Uterus (tissue), 4 donors: Measurements from ENCODE around the gene PSTPIP1. TPM values are rescaled to one million over a fixed set of nuclear protein-coding genes. Genes with fewer than 3 reads are reported as not detected.

Experiments
- DNase-seq, 2 donors: peaks; one replicate each; pipeline ENCODE4 v3.0.0-alpha.2; 2019 to 2020
- H3K27ac ChIP-seq, 2 donors: fragments of 200-600 bp; sonication (generic); 1 replicate in 1 of 2; 2 replicates in 1 of 2; pipeline ENCODE4 v1.5.1; 2016 to 2018
- H3K27me3 ChIP-seq, 2 donors: fragments of 200-600 bp; sonication (generic); one replicate each; pipeline ENCODE4 v1.5.1; 2018 to 2019; ENCODE audit warnings: control low read depth in 1 of 2
- H3K36me3 ChIP-seq, 2 donors: fragments of 200-600 bp; sonication (generic); one replicate each; pipeline ENCODE4 v1.5.1; 2019; ENCODE audit warnings: control low read depth in 1 of 2
- H3K4me1 ChIP-seq, 2 donors: fragments of 200-600 bp; sonication (generic); one replicate each; pipeline ENCODE4 v1.5.1; 2018 to 2019; ENCODE audit warnings: control low read depth in 1 of 2
- H3K4me3 ChIP-seq, 2 donors: fragments of 200-600 bp; sonication (generic); 1 replicate in 1 of 2; 2 replicates in 1 of 2; pipeline ENCODE4 v1.5.1; 2018 to 2019; ENCODE audit warnings: mild to moderate bottlenecking in 1 of 2
- H3K9me3 ChIP-seq, 2 donors: fragments of 200-600 bp; sonication (generic); one replicate each; pipeline ENCODE4 v1.5.1; 2019; ENCODE audit warnings: control low read depth in 1 of 2
- POLR2A ChIP-seq, 2 donors: fragments of 450-650 bp; IDR thresholded peaks; one replicate each; pipeline ENCODE4 v1.6.1; 2016; ENCODE audit warnings: antibody characterized with exemption in 2 of 2, mild to moderate bottlenecking in 1 of 2, moderate library complexity in 1 of 2
- intact Hi-C: fragments of 100-400 bp; cut with DNase I; formaldehyde crosslinking; loops from one replicate; pipeline ENCODE4 v1.15.1; 2023; ENCODE audit warnings: low total_unique reads
- total RNA-seq, 4 donors: library from RNA; depleted of rRNA in 3 of 4; stranded (reverse); fragments of >200 nt in 3 of 4; gene quantifications; one replicate each; pipeline versions ENCODE4 v1.1.0 to v1.2.4, GENCODE V29; 2014 to 2023
- TF ChIP-seq, protein P1 (sequence below), 4 experiments: fragments of 200-600 bp in 2 of 4; fragments of 450-650 bp in 2 of 4; sonication (generic) in 2 of 4; IDR thresholded peaks; one replicate each; pipeline ENCODE4 v1.5.1; 2016 to 2019; ENCODE audit warnings: antibody characterized with exemption in 4 of 4, mild to moderate bottlenecking in 2 of 4, moderate library complexity in 1 of 4
- donor health status: DM: yes; HTN: yes; CAD: no.

The PSTPIP1 gene
- total RNA-seq, 4 donors from 2014 or later: 1.3 to 10.0 (median 4.7) TPM; not detected in 1

DNA sequence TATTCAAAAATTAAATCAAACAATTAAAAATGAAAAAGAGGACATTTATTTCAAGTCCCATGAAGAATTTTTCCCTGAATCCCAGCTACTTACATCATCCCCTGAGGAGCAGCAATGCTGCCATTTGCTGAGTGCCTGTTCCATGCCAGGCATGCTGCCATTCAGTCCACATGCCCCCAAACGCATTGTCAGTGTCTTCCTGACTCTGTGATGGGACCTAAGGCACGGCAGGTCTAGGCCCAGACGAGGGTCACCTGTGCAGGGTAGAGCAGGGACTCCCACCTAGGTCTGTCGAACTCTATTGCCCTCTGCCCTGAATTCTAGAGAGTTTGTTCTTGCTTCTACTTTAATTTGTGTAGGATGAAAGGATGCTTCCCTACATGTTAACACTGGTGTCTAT, 7.0 kb downstream of the PSTPIP1 start:
- H3K9me3 ChIP-seq: no peaks in the 10 kb centered on the region
- H3K36me3 ChIP-seq: no peaks in the 10 kb centered on the region
- no peak overlapping the region for H3K4me3 ChIP-seq
- no peaks in the 10 kb centered on the region for H3K27me3 ChIP-seq
- DNase-seq: no peak
- TF ChIP-seq, protein P1, sequence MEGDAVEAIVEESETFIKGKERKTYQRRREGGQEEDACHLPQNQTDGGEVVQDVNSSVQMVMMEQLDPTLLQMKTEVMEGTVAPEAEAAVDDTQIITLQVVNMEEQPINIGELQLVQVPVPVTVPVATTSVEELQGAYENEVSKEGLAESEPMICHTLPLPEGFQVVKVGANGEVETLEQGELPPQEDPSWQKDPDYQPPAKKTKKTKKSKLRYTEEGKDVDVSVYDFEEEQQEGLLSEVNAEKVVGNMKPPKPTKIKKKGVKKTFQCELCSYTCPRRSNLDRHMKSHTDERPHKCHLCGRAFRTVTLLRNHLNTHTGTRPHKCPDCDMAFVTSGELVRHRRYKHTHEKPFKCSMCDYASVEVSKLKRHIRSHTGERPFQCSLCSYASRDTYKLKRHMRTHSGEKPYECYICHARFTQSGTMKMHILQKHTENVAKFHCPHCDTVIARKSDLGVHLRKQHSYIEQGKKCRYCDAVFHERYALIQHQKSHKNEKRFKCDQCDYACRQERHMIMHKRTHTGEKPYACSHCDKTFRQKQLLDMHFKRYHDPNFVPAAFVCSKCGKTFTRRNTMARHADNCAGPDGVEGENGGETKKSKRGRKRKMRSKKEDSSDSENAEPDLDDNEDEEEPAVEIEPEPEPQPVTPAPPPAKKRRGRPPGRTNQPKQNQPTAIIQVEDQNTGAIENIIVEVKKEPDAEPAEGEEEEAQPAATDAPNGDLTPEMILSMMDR (IDR thresholded peaks at IDR 0.05): no peak
- TF ChIP-seq POLR2A (IDR thresholded peaks at IDR 0.05): no peak
- H3K27ac ChIP-seq: no peak overlapping the region
- intact Hi-C loops: no loop called here
- H3K4me1 ChIP-seq: no peaks in the 10 kb centered on the region

DNA sequence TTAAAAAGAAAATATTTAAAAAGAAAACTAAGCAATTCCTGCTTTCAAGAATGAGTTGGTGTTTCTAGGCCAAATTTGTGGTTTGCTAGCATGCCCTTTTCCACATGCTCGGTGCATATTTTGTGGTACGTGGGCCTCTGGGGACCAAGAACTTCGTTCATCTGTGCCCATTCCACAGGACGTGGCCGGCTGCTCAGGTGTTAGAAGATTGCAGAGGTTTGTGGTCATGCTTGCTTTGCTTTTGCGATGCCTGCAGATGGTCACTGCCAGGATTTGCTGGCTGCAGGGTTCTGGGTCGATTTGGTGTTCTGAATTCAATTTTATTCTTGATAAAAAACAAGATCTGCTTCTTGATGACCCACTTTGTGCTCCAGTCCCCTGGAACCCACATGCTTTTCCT, 7.5 kb downstream of the PSTPIP1 start:
- no peak overlapping the region for H3K27ac ChIP-seq
- H3K4me3 ChIP-seq: no peak overlapping the region
- no peaks in the 10 kb centered on the region for H3K36me3 ChIP-seq
- TF ChIP-seq POLR2A (IDR thresholded peaks at IDR 0.05): no peak
- TF ChIP-seq, protein P1 (IDR thresholded peaks at IDR 0.05): no peak
- no peak for DNase-seq
- no peaks in the 10 kb centered on the region for H3K9me3 ChIP-seq
- no peaks in the 10 kb centered on the region for H3K27me3 ChIP-seq
- no peaks in the 10 kb centered on the region for H3K4me1 ChIP-seq
- intact Hi-C loops: no loop called here

DNA sequence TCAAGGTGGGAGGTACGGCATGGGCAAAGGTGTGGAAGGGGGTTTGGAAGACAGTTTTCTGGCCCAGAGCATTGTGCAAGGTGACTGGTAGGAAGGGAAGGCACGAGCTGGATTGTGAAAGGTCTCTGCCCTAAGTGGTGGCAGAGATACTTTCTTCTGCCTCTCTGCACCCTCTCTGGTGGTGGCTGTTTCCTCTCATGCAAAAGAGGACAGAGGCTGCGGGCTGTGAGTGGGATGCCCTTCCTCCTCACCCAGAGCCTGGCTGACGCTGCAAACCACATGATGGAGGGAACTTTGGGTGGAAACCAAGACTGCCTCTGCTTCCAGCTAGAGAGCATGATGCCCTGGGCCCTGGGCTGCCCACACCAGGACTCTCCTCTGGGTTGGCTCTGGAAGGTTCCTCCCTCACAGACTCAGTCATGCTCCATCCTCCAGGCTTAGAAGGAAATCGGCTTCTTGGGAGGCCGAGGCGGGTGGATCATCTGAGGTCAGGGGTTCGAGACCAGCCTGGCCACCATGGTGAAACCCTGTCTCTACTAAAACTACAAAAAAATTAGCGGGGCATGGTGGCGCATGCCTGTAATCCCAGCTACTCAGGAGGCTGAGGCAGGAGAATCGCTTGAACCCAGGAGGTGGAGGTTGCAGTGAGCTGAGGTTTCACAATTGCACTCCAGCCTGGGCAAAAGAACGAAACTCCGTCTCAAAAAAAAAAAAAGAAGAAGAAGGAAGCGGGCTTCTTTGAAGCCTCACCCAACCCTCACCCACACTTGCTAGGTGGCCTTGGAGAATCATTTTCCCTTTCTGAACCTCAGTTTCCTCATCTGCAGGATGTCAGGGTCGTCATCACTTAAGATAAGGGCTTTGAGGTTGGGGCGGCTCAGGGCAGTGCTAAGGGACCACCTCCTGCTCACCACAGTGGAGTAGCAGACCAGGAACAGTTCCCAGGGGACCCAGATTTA, 8.3 kb downstream of the PSTPIP1 start:
- Histone ChIP-seq H3K27me3 (no peaks in the 10 kb centered on the region), H3K27ac (no peak overlapping the region), H3K9me3 (no peaks in the 10 kb centered on the region), H3K36me3 (no peaks in the 10 kb centered on the region), H3K4me1 (no peaks in the 10 kb centered on the region), H3K4me3 (no peak overlapping the region)
- intact Hi-C loops: no loop called here
- TF ChIP-seq, protein P1 (IDR thresholded peaks at IDR 0.05): no peak
- no peak for TF ChIP-seq POLR2A (IDR thresholded peaks at IDR 0.05)
- DNase-seq: no peak

DNA sequence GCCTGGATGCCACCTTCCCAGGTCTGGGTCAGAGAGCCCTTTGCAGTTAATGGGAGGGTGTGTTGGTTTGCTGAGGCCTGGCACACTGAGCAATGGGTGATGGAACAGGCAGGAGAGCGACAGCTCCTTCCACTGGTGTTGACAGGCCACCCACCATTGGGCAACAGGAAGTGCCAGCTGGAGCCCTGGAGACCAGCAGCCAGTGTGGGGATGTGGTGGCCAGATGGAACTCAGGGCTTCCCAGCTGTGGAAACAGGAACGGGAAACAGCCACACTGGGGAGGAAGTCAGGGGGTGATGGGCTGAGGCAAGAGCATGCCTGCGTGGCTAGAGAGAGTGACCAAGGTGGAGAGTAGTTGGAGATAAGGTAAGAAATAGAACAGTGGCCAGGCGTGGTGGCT, 9.3 kb downstream of the PSTPIP1 start:
- no peak overlapping the region for H3K27ac ChIP-seq

DNA sequence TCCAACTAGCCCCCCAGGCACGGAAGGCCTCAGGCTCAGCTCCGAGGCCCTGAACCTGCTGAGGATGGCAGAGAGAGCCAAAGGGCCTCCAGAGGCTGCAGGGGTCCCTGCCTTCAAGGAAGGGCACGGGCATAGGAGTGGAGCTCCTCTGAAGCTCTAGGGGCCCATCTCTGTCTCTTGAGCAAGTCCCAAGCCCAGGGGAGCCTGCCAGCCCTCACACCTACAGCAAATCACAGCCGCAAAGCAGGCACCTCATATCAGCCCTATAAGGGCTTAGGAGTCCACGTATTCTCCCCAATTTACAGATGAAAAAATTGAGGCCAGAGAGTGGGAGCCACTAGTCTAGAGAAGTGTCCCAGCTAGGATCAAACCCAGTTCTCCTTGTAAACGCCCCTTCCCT, 14.2 kb downstream of the PSTPIP1 start:
- intact Hi-C loops: no loop called here
- TF ChIP-seq POLR2A (IDR thresholded peaks at IDR 0.05): no peak
- TF ChIP-seq, protein P1 (IDR thresholded peaks at IDR 0.05): no peak
- Histone ChIP-seq H3K27me3 (no peaks in the 10 kb centered on the region), H3K4me1 (no peaks in the 10 kb centered on the region), H3K9me3 (no peaks in the 10 kb centered on the region), H3K27ac (no peak overlapping the region), H3K36me3 (no peaks in the 10 kb centered on the region), H3K4me3 (no peak overlapping the region)
- no peak for DNase-seq

More for the DNA sequence above, 9.3 kb downstream of the PSTPIP1 start:
- intact Hi-C loops: no loop called here
- Histone ChIP-seq H3K27me3 (no peaks in the 10 kb centered on the region), H3K4me1 (no peaks in the 10 kb centered on the region), H3K4me3 (no peak overlapping the region), H3K9me3 (no peaks in the 10 kb centered on the region), H3K36me3 (no peaks in the 10 kb centered on the region)
- no peak for DNase-seq
- TF ChIP-seq, protein P1 (IDR thresholded peaks at IDR 0.05): no peak
- no peak for TF ChIP-seq POLR2A (IDR thresholded peaks at IDR 0.05)
